Lower lobe of right lung (tissue), 2 donors: Measurements from ENCODE around the gene CRACR2A. TPM values are rescaled to one million over a fixed set of nuclear protein-coding genes. Genes with fewer than 3 reads are reported as not detected.

Experiments
- ATAC-seq, 2 donors: fragments of 200-7000 bp; cut with Tn5 transposase; one replicate each; pipeline ENCODE4 v1.9.1; 2020 to 2022; ENCODE audit warnings: mild to moderate bottlenecking in 2 of 2, moderate library complexity in 2 of 2
- DNase-seq: peaks from one replicate; pipeline ENCODE4 v3.0.0-alpha.2; 2020
- H3K27ac ChIP-seq: fragments of 200-600 bp; one replicate; pipeline ENCODE4 v1.8.0; 2022
- H3K27me3 ChIP-seq: fragments of 200-600 bp; one replicate; pipeline ENCODE4 v1.8.0; 2022; ENCODE audit warnings: low read depth
- H3K36me3 ChIP-seq: fragments of 200-600 bp; one replicate; pipeline ENCODE4 v1.8.0; 2022; ENCODE audit warnings: mild to moderate bottlenecking
- H3K4me1 ChIP-seq: fragments of 200-600 bp; one replicate; pipeline ENCODE4 v1.8.0; 2022
- H3K4me3 ChIP-seq: fragments of 200-600 bp; one replicate; pipeline ENCODE4 v1.8.0; 2022; ENCODE audit warnings: mild to moderate bottlenecking
- H3K9me3 ChIP-seq: fragments of 200-600 bp; one replicate; pipeline ENCODE4 v1.8.0; 2022
- intact Hi-C: fragments of 100-400 bp; cut with DNase I; formaldehyde crosslinking; loops from one replicate; pipeline ENCODE4 v1.11.0; 2022
- total RNA-seq: library from RNA; stranded (reverse); fragmentation: NEBNext Ultra II Directional; extraction: Animal tissue kit (Norgen Biotek cat#: 25700); gene quantifications from one replicate; pipeline ENCODE4 v1.2.1, GENCODE V29; 2021
- TF ChIP-seq, protein P1 (sequence below): fragments of 200-600 bp; IDR thresholded peaks from one replicate; pipeline ENCODE4 v1.8.0; 2022; ENCODE audit warnings: antibody characterized with exemption, mild to moderate bottlenecking
- donor health status: DM: no; HTN: yes; CAD: no; lungs with severe emphysema.

The CRACR2A gene
- total RNA-seq, 1 donor from 2014 or later, result 7.9 TPM

- no peaks in the 10 kb centered on the region for H3K27me3 ChIP-seq
- H3K4me3 ChIP-seq, result no peak overlapping the region
- no peaks in the 10 kb centered on the region for H3K36me3 ChIP-seq
- ATAC-seq (no peak), DNase-seq (no peak)
- H3K27ac ChIP-seq, result no peak overlapping the region
- TF ChIP-seq, protein P1, sequence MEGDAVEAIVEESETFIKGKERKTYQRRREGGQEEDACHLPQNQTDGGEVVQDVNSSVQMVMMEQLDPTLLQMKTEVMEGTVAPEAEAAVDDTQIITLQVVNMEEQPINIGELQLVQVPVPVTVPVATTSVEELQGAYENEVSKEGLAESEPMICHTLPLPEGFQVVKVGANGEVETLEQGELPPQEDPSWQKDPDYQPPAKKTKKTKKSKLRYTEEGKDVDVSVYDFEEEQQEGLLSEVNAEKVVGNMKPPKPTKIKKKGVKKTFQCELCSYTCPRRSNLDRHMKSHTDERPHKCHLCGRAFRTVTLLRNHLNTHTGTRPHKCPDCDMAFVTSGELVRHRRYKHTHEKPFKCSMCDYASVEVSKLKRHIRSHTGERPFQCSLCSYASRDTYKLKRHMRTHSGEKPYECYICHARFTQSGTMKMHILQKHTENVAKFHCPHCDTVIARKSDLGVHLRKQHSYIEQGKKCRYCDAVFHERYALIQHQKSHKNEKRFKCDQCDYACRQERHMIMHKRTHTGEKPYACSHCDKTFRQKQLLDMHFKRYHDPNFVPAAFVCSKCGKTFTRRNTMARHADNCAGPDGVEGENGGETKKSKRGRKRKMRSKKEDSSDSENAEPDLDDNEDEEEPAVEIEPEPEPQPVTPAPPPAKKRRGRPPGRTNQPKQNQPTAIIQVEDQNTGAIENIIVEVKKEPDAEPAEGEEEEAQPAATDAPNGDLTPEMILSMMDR, result no peak
- intact Hi-C loops, result no loop called here
- no peaks in the 10 kb centered on the region for H3K9me3 ChIP-seq
- H3K4me1 ChIP-seq, result no peaks in the 10 kb centered on the region
These were observed 122.8 kb downstream of the CRACR2A start for GRCh38 chr12:3630111-3630510.

DNA sequence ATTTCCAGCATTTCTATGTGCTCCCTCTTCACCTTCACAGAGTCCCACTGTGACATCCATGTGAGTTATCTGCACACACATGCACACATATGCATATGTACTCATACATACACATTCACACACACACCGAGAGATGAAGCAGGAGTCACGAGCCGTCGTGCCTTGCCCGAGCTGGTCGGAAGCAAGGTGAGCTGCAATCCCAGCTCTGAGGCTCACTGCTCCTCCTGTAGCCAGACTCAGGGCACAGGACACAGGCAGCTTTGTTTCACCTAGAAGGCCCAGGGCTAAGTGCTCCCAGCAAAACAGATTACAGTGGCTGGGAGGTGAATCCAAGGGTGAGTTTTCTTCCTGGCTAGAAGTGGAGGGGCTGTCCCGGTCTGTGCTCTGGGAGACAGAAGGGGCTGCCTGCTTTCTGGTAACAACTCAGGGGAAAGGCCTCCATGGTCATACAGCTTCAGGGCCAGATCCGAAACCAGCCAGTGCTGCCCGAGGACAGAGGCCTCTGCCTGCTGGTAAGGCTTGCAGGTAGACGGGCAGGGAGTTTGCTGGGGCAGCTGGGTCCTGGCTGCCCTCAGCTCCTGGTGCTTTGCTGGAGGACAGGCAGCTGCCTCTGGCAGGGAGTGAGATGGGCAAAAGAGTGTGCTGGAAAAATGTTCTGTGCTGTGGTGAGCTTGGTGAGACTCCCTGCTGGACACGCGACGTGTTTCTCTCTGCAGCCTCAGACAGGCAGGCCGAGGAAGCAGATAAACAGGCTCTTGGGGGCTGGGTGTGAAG lies 123.7 kb downstream of the CRACR2A start:
- no peaks in the 10 kb centered on the region for H3K9me3 ChIP-seq
- ATAC-seq, result no peak
- intact Hi-C loops, result no loop called here
- no peaks in the 10 kb centered on the region for H3K4me1 ChIP-seq
- DNase-seq, result no peak
- H3K27me3 ChIP-seq, result no peaks in the 10 kb centered on the region
- no peak overlapping the region for H3K4me3 ChIP-seq
- TF ChIP-seq, protein P1, result no peak
- H3K36me3 ChIP-seq, result no peaks in the 10 kb centered on the region
- H3K27ac ChIP-seq, result no peak overlapping the region

- H3K4me1 ChIP-seq, result no peaks in the 10 kb centered on the region
- TF ChIP-seq, protein P1, result no peak
- H3K9me3 ChIP-seq, result no peaks in the 10 kb centered on the region
These were observed 124.3 kb downstream of the CRACR2A start for GRCh38 chr12:3628629-3629028.

DNA sequence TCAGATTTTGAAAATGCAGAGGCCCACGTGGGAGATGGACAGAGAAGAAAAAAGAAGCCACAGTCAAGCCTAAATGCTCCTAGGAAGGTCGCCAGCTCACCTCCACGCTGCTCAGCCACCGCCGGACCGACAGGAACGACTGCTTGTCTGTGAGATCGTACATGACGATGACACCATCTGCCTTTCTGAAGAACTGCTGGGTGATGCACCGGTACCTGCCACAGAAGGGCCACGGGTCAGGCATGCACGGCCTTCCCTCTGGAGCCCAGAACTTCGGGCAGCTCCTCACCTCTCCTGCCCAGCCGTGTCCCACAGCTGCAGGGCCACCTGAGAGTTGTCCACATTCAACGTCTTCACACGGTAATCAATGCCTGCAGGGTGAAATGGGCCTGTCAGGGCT lies 125.6 kb downstream of the CRACR2A start:
- no peaks in the 10 kb centered on the region for H3K9me3 ChIP-seq
- ATAC-seq (no peak), DNase-seq (no peak)
- H3K27me3 ChIP-seq, result no peaks in the 10 kb centered on the region
- intact Hi-C loops, result no loop called here
- TF ChIP-seq, protein P1, result no peak
- H3K27ac ChIP-seq, result no peak overlapping the region
- H3K36me3 ChIP-seq, result no peaks in the 10 kb centered on the region
- no peak overlapping the region for H3K4me3 ChIP-seq
- H3K4me1 ChIP-seq, result no peaks in the 10 kb centered on the region

More at GRCh38 chr12:3628629-3629028, 124.3 kb downstream of the CRACR2A start:
- DNase-seq (no peak), ATAC-seq (no peak)
- Histone ChIP-seq H3K27ac (no peak overlapping the region), H3K36me3 (no peaks in the 10 kb centered on the region), H3K4me3 (no peak overlapping the region), H3K27me3 (no peaks in the 10 kb centered on the region)
- intact Hi-C loops, result no loop called here

DNA sequence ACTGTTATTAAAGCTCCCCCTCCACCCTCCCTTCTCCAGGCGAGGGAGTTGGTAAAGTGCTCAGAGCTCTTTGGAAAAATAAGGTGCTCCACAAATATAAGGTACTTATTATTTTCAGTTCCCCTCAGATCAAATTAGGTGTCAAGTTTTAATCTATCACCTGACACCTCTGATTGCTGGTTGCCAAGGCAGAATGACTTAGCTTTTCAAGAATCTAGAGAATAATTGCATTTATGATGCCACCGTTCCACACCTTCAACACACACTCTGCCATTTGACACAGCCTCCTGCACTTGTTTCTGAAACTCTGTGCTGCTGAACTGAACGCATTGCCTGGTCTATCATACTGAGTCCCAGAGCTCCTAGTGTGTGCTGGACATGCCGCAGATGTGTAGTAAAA lies 128.6 kb downstream of the CRACR2A start:
- no peak for ATAC-seq
- Histone ChIP-seq H3K36me3 (no peaks in the 10 kb centered on the region), H3K4me1 (no peaks in the 10 kb centered on the region), H3K27me3 (no peaks in the 10 kb centered on the region), H3K27ac (no peak overlapping the region), H3K4me3 (no peak overlapping the region), H3K9me3 (no peaks in the 10 kb centered on the region)
- no peak for DNase-seq
- intact Hi-C loops, result no loop called here
- TF ChIP-seq, protein P1, result no peak
